ENCODE measurements around the gene TRPM4.
"Not testable (repeated sequence)": the region's sequence is repeated elsewhere in the genome, so short reads cannot be mapped to it uniquely, and the experiment has no call there.

Gene TRPM4

DNA sequence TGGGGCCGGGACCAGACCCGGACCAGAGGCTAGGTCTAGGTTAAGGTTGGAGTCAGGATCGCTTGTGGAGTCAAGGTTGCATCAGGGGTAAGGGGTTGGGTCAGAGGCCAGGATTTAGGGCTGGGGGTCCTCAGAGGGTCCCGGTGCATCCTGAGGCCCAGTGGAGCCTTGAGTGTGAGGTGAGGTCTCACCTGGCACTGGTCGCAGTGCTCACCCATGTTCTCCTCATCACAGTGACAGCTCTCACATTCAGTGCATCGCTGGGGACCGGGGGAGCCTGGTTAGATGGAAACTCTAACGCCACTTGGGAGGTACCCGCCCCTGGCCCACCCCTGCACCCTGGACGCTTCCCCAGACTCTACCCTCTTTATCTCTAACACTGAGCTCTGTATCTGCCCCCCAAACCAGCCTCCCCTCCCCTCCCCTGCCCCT, 5.5 kb upstream of the TRPM4 start:
- DNase-seq: no peak

DNA sequence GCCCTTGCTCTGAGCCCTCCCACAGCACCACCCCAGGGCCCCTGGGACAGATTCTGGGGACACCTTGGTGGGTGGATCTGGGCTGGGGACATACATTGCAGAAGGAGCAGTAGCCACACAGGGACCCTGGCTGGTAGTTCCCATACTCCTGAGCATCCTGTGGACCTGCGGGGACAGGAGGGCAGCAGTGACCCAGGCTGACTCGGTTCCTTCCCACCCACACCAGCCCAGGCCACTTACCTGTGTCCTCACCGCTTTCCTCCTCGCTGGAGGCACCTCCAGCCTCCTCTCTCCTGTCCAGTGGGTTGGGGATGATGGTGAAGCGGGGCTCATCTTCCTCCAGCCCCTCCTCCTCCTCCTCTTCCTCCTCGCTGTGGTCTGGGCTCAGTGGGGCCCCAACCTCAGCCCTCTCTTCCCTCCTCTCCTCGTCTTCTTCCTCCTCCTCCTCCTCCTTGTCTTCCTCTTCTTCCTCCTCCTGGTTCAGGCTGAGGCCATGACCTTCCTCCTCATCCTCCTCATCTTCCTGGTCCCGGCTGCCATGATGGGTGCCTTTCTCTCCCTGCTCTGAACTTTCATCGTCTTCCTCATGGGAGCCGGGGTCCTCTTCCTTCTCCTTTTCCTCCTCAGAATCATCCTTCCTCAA, 4.3 kb upstream of the TRPM4 start:
- DNase-seq: no peak

DNA sequence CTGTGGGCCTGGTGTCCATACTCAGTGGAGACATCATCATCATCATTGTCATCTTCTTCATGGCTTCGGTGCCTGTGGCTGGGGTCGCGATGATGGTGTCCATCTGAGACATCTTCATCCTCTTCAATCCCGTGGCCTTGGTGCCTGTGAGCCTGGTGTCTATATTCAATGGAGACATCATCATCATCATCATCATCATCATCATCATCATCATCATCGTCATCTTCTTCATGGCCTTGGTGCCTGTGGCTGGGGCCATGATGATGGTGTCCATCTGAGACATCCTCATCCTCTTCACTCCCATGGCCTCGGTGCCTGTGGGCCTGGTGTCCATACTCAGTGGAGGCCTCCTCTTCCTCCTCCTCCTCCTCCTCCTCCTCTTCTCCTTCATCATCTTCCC, 3.3 kb upstream of the TRPM4 start:
- DNase-seq: no peak

DNA sequence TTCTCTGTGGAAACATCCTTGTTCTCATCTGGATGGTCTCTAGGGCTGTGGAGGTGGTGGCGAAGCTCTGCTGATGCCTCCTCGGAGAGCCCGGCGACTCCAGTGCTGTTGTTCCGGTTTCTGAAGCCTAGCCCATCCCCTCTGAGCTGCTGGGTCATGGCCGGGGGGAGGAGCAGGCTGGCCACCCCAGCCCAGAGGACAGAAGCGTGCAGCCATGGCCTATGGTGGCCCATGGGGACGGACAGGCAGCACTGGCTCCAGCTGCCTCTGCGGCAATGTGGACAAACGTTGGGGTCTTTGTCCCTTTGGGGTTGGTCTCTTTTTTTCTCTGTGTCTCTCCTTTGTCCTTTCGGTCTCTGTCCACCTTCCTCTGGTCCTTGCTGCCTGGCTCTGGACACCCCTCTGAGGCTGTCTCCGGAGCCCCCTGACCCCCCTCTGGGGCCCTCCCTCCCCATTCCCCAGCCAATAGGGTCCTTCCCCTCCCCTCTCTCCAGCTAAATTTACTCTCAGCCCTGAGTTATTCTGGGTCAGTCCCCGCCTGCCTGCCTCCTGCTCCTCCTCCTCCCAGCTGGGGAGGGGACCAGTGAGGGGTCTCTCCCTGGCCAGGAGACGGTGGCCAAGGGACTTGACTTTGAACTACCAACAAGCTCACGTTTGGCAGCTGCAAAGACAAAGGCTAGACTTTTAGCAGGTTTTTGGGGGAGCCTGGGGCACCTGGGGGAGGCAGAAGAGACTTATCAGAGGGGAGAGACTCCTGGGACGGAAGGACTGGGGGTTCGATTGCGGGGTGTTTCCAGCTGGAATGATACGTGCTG, 2.4 kb upstream of the TRPM4 start, which contains the start of gene HRC:
HRC (minus strand) TSS at position 392 of the 815 bp plus-strand sequence; CDS start at position 233, 159 bp downstream.
- DNase-seq: peak; percentile 66

DNA sequence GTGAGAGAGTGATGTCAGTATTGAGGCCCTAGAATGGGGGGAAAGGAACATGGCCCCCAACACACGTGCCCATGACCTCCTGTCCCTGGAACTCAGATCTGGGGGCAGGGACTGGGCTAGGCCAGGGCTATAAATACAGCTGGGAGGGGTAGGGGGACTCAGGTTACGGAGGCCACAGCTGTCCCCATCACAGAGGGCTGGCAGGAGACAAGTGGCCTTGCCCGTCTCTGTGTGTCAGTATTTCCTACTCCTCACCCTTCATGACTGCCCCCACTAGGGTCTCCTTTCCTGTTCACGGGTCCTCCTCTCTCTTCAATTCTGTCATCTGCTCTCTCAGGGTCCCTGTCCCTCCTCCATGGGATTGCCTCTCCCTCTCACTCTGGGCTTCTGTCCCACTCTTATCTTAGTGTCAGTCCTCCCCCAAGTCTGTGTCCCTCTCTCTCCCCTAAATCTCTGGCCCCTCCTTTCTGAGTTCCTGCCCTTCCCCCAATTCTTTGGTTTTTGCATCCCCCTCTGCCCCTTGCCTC, 1.7 kb upstream of the TRPM4 start:
- peak; percentile 75 for DNase-seq

DNA sequence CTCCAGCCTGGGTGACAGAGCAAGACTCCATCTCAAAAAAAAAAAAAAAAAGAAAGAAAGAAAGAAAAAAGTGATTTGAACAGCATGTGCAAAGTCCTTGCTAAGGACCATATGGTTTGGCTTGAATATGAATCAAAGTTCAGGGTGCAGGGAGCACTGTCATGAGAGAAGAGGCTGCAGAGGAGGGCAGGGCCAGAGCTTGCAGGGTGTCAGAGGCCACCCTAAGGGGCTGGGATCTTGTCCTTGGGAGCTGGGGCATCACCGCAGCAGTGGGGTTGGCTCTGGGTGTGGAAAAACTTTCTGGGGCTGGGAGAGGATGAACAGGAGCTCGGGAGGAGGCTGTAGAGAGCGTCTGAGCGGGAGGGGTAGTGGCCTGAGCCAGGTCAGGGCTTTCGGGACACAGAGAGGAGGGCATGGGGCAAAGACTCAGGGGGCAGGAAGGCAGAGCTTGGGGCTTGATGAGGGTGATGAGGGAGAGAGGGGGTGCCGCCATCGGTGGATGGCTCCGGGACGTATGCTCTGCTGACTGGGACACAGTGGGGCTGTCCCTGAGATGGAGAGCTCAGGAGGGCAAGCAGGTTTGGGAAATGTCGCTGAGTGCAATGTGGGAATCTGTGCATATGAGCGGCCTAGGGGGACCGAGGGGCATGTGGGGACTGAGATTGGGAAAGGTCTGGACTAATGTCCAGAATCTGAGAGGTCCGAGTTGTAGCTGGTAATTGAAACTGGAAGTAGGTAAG, 3.0 kb downstream of the TRPM4 start:
- no peak for DNase-seq

DNA sequence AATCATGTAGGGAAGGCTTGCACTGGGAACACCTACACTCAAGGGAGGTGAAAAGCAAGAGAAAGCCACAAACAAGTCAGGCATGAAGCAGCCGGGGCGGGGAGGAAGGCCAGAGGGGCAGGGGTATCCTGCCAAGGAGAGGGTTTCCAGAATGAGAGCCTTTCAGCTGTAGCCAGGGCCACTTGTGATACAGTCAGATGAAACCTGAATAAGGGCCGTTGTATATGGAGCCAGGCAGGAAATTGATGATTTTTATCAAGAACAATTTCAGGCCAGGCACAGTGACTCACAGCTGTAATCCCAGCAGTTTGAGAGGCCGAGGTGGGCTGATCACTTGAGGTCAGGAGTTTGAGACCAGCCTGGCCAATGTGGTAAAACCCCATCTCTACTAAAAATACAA, 4.4 kb downstream of the TRPM4 start:
- no peak for DNase-seq

DNA sequence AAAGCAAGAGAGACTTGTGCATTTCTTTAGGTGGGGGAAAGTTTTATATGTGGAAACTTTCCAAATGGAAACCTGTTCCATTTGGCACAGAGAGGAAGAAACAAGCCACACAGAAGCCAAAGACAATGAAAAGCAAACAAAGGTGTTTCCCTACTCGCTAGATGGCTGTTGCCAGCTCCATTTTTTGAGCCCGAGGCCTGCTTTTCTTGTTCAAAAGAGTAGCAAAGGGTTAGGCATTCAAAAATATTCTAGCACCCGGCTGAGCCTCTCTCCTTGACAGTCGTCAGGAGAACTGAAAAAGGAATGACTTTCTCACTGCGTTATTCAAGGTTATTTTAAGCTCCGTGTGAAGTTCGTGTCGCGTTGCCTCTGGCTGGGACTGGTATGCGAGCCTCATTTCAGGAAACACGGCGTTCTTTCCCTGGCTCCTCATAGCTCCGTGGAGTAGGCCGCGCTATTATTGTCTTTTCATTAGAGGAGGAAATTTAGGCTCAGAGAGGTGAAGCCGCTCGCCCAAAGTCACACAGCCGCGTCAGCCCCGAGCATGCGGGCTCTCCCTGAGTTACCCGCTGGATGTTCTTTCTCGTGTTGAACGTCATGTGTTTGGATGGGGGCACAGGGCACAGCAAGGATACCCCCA, 7.6 kb downstream of the TRPM4 start:
- DNase-seq: no peak

DNA sequence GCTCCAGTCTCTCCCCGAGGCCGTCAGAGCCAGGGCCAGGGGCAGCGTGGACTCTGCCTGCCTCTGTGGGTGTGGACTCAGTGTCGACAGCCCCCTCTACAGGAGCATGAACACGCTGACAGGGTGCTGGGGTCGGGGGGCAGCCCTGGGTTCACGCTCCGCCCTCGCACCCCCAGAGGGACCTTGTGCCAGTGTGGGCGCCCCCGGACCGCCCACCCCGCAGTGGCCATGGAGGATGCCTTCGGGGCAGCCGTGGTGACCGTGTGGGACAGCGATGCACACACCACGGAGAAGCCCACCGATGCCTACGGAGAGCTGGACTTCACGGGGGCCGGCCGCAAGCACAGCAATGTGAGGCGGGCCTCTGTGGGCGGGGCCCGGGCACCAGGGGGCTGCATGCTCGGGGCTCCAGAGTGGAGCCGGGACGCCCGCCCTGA, 8.3 kb downstream of the TRPM4 start:
- DNase-seq: no peak

DNA sequence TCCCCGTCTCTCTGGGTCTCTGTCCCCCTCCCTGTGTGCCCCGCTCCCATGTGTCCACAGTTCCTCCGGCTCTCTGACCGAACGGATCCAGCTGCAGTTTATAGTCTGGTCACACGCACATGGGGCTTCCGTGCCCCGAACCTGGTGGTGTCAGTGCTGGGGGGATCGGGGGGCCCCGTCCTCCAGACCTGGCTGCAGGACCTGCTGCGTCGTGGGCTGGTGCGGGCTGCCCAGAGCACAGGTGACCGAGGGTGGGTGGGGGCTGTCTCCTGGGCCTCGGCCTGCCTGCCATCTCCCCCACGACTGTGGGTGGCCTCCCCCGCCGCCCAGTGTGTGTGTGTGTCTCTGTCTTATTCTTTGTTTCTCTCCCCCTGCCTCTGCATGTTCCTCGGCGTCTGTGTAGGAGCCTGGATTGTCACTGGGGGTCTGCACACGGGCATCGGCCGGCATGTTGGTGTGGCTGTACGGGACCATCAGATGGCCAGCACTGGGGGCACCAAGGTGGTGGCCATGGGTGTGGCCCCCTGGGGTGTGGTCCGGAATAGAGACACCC, 10.3 kb downstream of the TRPM4 start:
- no peak for DNase-seq

DNA sequence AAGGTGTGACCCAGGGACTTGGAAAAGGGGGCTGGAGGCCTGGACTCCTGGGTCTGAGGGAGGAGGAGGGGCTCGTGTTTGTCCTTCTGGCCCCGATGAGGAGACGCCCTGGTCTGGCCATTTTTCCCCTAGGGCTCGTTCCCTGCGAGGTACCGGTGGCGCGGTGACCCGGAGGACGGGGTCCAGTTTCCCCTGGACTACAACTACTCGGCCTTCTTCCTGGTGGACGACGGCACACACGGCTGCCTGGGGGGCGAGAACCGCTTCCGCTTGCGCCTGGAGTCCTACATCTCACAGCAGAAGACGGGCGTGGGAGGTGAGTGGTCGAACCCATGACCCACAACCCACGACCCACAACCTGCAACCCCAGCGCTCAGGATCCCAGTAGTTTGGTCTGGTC, 10.8 kb downstream of the TRPM4 start:
- DNase-seq: no peak

DNA sequence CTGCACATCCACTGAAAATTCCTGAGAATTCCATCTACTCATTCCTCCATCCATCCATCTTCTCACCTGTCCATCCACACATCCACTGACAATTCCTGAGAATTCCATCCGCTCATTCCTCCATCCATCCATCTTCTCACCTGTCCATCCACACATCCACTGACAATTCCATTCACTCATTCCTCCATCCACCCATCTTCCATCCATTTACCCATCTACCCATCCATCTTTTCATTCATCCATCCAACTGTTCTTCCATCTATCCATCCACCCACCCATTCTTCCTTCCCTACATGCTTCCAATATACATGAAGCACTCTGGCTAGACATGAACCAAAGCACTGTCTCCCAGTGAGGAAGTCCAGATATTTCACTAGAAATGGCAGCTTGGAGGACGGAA, 15.6 kb downstream of the TRPM4 start:
- DNase-seq: no peak

DNA sequence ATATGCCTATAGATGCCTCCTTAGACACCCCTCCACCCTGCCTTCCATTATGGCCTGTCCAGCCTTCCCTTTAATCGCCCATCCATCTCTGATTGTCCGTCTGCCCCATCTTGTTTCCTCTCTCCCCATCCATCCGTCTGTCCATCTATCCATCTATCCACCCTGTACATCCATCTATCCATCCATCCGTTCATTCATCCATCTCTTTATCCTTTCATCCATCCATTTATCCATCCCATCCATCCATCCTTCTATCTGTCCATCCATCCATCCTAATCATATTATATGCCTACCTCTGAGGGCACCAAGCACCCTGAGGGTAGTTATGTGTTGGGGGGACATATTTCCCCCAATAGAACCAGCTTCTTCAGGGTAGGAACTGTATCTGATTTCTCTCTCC, 23.1 kb downstream of the TRPM4 start:
- DNase-seq: no peak

DNA sequence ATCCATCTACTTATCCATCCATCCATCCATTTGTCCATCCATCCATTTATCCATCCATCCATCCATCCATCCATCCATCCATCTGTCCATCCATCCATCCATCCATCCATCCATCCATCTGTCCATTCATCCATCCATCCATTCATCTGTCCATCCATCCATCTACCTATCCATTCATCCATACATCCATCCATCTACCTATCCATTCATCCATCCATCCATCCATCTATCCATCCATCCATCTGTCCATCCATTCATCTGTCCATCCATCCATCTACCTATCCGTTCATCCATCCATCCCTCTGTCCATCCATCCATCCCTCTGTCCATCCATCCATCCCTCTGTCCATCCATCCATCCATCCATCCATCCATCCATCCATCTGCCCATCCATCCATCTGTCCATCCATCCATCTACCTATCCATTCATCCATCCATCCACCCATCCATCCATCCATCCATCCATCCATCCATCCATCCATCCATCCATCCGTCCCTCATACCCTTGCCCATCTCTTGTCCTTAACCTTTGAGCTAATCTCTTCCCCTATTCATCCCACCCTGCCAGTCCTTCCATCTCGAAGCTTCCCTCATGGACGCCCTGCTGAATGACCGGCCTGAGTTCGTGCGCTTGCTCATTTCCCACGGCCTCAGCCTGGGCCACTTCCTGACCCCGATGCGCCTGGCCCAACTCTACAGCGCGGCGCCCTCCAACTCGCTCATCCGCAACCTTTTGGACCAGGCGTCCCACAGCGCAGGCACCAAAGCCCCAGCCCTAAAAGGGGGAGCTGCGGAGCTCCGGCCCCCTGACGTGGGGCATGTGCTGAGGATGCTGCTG, 24.6 kb downstream of the TRPM4 start:
- DNase-seq: not testable (repeated sequence)

DNA sequence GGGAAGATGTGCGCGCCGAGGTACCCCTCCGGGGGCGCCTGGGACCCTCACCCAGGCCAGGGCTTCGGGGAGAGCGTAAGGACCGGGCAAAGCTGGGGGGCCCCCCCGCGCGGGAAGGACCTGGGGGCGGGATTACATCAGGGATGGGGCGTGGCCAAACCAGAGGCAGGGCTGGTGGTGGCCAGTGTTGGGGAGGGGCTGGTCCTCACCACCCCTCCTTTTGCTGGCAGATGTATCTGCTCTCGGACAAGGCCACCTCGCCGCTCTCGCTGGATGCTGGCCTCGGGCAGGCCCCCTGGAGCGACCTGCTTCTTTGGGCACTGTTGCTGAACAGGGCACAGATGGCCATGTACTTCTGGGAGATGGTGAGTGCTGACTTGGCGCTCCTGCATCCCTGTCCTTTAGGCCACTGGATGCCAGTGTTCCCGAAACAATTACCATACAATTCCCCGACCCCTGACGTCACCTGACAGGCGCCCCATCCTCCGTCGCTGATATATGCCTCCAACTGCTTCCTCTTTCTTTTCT, 25.3 kb downstream of the TRPM4 start:
- DNase-seq: no peak

DNA sequence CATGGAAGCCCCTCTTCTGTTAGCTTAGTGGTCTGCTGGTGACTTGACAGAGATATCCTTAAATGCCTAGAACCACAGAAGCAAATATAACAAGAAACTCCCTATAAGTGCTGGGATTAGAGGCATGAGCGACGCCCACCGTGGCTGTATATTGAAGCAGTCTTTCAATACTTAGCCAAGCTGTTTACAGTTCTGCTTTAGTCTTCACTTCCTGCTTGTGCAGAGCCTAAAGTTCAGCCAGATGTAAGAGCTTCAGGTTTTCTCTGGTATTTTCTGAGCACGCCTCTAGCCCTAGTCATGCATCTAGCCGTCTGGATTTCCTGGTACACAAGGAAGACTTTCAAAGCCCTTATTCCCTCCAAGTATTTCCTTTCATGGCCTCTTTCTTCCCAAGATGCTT, 28.5 kb downstream of the TRPM4 start:
- DNase-seq: no peak

DNA sequence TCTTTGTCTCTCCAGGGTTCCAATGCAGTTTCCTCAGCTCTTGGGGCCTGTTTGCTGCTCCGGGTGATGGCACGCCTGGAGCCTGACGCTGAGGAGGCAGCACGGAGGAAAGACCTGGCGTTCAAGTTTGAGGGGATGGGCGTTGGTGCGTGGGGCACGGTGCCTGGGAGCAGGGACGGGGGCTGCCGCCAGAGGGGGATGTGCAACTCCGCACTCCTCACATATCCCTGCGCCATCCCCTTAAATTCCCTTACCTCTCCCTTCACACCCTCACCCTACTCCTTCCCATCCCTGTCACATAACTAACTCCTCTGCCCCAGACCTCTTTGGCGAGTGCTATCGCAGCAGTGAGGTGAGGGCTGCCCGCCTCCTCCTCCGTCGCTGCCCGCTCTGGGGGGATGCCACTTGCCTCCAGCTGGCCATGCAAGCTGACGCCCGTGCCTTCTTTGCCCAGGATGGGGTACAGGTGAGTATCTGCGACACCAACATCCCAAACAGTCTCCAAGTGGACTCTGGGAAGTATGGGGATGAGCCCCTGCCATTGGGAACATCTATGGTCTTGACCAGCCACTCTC, 31.1 kb downstream of the TRPM4 start:
- DNase-seq: no peak

DNA sequence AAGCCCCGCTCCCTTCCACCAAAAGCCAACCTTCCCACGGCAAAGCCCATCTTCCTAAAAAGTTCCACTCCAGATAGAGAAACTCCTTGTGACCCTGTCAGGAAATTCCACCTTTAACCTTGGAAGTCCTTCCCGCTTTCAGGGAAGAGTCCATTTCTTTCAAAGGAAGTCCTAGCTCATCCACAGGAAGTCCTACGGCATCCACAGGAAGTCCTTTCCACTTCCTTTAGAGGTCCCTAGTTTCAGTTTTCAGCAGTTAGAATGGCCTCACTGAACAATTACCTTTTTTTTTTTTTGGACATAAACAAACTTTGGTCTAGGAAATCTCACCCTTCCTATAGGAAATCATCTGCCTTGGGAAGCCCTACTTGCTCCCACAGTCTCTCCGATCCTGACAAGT, 31.7 kb downstream of the TRPM4 start:
- no peak for DNase-seq

DNA sequence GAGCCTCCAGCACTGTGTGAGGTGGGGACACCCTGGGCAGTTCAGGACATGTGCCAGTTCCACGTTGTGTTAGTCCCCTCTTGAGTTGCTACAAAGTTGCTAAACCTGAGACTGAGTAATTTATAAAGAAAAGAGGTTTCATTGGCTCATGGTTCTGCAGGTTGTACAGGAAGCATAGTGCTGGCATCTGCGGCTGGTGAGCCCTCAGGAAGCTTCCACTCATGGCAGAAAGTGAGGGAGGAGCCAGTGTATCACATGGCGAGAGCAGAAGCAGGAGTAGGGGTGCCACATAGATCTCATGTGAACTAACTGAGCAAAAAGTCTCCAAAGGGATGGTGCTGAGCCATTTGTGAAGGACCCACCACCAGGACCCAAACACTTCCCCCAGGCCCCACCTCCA, 33.2 kb downstream of the TRPM4 start:
- no peak for DNase-seq

DNA sequence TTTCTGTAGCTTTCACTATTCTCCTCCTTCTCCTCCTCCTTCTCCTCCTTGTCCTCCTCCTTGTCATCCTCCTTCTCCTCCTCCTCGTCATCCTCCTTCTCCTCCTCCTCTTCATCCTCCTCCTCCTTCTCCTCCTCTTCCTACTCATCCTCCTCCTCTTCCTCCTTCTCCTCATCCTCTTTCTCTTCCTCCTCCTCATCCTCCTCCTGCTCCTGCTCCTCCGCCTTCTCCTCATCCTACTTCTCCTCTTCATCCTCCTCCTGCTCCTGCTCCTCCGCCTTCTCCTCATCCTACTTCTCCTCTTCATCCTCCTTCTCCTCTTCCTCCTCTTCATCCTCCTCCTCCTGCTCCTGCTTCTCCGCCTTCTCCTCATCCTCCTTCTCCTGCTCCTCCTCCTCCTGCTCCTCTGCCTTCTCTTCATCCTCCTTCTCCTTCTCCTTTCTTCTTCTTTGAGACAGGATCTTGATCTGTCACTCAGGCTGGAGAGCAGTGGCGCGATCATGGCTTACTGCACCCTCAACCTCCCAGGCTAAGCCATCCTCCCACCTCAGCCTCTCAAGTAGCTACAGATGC, 36.3 kb downstream of the TRPM4 start:
- no peak for DNase-seq

DNA sequence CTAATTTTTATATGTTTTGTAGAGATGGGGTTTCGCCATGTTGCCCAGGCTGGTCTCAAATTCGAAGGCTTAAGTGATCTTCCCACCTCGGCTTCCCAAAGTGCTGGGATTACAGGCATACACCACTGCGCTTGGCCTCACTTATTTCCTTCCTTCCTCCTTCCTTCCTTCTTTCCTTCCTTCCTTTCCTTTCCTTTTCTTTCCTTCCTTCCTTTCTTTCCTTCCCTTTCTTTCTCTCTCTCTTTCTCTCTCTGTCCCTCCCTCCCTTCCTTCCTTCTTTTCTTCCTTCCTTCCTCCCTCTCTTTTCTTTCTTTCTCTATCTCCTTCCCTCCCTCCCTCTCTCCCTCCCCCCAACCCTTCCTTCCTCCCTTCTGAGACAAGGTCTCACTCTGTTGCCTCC, 36.8 kb downstream of the TRPM4 start:
- no peak for DNase-seq

Measured in right hindlimb (tissue), 1 donor.